Mesothelial cell of epicardium (in vitro differentiated cells): ENCODE measurements around the gene MAOA. TPM values are rescaled to one million over a fixed set of nuclear protein-coding genes. Genes with fewer than 3 reads are reported as not detected.
A peak's percentile ranks its signal among the peaks of the same experiment; 100 is the strongest.

Experiments
- DNase-seq, 2 experiments: peaks; one replicate each; pipeline ENCODE4 v3.0.0; 2021; ENCODE audit warnings: low spot score in 2 of 2; ENCODE audit not compliant: unreplicated experiment in 2 of 2
- H3K27ac Mint-ChIP-seq: 2 replicates; pipeline ENCODE4 v1.8.0; 2021; ENCODE audit warnings: mixed read lengths
- H3K27me3 Mint-ChIP-seq: 2 replicates; pipeline ENCODE4 v1.8.0; 2021; ENCODE audit warnings: low read depth, mixed read lengths
- H3K36me3 Mint-ChIP-seq: 2 replicates; pipeline ENCODE4 v1.8.0; 2021; ENCODE audit warnings: mixed read lengths
- H3K4me1 Mint-ChIP-seq: 2 replicates; pipeline ENCODE4 v1.8.0; 2021; ENCODE audit warnings: mixed read lengths
- H3K4me3 Mint-ChIP-seq: 2 replicates; pipeline ENCODE4 v1.8.0; 2021; ENCODE audit warnings: mild to moderate bottlenecking, moderate library complexity, mixed read lengths
- H3K9me3 Mint-ChIP-seq: 2 replicates; pipeline ENCODE4 v1.8.0; 2021; ENCODE audit warnings: mixed read lengths
- total RNA-seq: library from RNA; stranded (reverse); gene quantifications from 3 replicates; pipeline ENCODE4 v1.2.1, GENCODE V29; 2021
- TF ChIP-seq, protein P1 (sequence below): fragments of 200-600 bp; sonication (generic); IDR thresholded peaks from one replicate; pipeline ENCODE4 v1.5.0; 2021; ENCODE audit warnings: antibody characterized with exemption; ENCODE audit not compliant: unreplicated experiment

The MAOA gene
- total RNA-seq, 1 donor from 2014 or later: 0.63 TPM

DNA sequence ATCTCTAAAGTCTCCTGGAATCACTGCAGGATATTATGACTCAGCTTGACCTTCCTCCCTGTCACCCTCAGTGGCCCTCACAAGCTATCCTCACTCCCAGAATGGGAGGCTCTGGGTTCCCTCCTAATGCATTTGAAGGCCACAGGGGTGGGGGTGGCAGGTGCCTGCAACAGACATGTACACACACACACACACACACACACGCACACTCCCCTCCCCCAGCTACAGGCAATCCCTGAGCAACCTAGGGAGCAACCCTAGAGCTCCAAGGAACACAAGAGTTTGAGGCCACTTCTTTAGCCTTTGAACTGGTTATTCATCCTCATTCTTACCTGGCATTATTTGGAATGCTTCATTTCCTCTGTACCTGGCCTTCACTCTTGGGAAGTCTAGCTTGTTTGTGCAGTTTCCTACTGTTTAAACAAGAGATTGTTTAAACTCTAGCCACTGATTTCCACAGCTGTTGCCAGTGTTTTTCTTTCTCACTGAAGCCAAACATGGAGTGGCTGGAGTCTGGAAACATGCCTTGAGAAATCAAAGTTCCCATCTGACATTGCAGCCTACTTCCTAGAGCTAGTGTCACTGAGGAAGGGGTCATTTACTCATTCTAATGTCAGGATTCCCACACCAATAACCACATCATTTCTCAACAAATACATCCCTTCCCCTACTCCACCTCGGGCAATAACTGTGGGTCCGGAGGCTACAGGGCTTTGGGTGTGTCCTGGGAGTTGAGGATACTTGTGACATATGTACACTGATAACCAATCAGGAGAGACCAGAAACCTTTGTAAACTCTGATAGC, 37.7 kb downstream of the MAOA start:
- Mint-ChIP-seq H3K4me1 (peaks cover 9% of the 10 kb centered on the region), H3K9me3 (peaks cover 21% of the 10 kb centered on the region), H3K4me3 (no peak overlapping the region), H3K27me3 (no peaks in the 10 kb centered on the region), H3K36me3 (no peaks in the 10 kb centered on the region), H3K27ac (no peak overlapping the region)
- no peak for DNase-seq
- TF ChIP-seq, protein P1, sequence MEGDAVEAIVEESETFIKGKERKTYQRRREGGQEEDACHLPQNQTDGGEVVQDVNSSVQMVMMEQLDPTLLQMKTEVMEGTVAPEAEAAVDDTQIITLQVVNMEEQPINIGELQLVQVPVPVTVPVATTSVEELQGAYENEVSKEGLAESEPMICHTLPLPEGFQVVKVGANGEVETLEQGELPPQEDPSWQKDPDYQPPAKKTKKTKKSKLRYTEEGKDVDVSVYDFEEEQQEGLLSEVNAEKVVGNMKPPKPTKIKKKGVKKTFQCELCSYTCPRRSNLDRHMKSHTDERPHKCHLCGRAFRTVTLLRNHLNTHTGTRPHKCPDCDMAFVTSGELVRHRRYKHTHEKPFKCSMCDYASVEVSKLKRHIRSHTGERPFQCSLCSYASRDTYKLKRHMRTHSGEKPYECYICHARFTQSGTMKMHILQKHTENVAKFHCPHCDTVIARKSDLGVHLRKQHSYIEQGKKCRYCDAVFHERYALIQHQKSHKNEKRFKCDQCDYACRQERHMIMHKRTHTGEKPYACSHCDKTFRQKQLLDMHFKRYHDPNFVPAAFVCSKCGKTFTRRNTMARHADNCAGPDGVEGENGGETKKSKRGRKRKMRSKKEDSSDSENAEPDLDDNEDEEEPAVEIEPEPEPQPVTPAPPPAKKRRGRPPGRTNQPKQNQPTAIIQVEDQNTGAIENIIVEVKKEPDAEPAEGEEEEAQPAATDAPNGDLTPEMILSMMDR: no peak

GRCh38 chrX:43699475-43699874, 43.4 kb downstream of the MAOA start:
- peaks cover 27% of the 10 kb centered on the region for H3K4me1 Mint-ChIP-seq
- DNase-seq: no peak
- H3K36me3 Mint-ChIP-seq: no peaks in the 10 kb centered on the region
- peaks cover 24% of the 10 kb centered on the region for H3K9me3 Mint-ChIP-seq
- H3K27me3 Mint-ChIP-seq: no peaks in the 10 kb centered on the region
- no peak overlapping the region for H3K4me3 Mint-ChIP-seq
- H3K27ac Mint-ChIP-seq: no peak overlapping the region
- TF ChIP-seq, protein P1: no peak

GRCh38 chrX:43702079-43702524, 46.0 kb downstream of the MAOA start:
- Mint-ChIP-seq H3K4me1 (peaks cover 28% of the 10 kb centered on the region), H3K27ac (peak overlapping the region; percentile 74), H3K4me3 (no peak overlapping the region), H3K36me3 (no peaks in the 10 kb centered on the region), H3K9me3 (peaks cover 17% of the 10 kb centered on the region), H3K27me3 (no peaks in the 10 kb centered on the region)
- no peak for DNase-seq
- TF ChIP-seq, protein P1: no peak

DNA sequence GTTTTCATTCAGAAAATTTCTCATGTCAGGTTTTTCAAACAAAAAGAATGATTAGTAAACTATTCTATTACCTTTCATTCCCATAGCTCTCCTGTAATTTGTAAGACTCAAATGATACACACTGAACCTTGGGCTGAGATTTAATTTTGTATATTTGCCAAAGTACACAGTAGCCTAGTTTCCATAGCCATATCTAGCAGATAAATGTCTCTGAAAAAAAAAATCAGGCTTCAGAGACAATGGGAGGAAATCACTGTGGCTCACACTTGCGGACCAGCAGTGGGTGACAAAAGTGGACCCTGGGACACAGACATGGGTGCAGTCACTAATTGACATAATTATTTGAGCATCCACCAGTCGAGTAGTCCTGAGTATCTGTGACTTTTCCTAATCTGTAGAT, 46.6 kb downstream of the MAOA start:
- TF ChIP-seq, protein P1: no peak
- peak overlapping the region; percentile 74 for H3K27ac Mint-ChIP-seq
- no peaks in the 10 kb centered on the region for H3K36me3 Mint-ChIP-seq
- peaks cover 17% of the 10 kb centered on the region for H3K9me3 Mint-ChIP-seq
- H3K27me3 Mint-ChIP-seq: no peaks in the 10 kb centered on the region
- peaks cover 32% of the 10 kb centered on the region for H3K4me1 Mint-ChIP-seq
- H3K4me3 Mint-ChIP-seq: no peak overlapping the region
- no peak for DNase-seq

GRCh38 chrX:43703211-43703791, 47.2 kb downstream of the MAOA start:
- peaks cover 34% of the 10 kb centered on the region for H3K4me1 Mint-ChIP-seq
- no peak for DNase-seq
- peaks cover 17% of the 10 kb centered on the region for H3K9me3 Mint-ChIP-seq
- H3K27me3 Mint-ChIP-seq: no peaks in the 10 kb centered on the region
- H3K4me3 Mint-ChIP-seq: no peak overlapping the region
- TF ChIP-seq, protein P1: no peak
- peak overlapping the region; percentile 74 for H3K27ac Mint-ChIP-seq
- H3K36me3 Mint-ChIP-seq: no peaks in the 10 kb centered on the region
